ENCODE data around the gene PXT1.
A peak's percentile ranks its signal among the peaks of the same experiment; 100 is the strongest.
"Not testable (repeated sequence)": the region's sequence is repeated elsewhere in the genome, so short reads cannot be mapped to it uniquely, and the experiment has no call there.

The PXT1 gene

DNA sequence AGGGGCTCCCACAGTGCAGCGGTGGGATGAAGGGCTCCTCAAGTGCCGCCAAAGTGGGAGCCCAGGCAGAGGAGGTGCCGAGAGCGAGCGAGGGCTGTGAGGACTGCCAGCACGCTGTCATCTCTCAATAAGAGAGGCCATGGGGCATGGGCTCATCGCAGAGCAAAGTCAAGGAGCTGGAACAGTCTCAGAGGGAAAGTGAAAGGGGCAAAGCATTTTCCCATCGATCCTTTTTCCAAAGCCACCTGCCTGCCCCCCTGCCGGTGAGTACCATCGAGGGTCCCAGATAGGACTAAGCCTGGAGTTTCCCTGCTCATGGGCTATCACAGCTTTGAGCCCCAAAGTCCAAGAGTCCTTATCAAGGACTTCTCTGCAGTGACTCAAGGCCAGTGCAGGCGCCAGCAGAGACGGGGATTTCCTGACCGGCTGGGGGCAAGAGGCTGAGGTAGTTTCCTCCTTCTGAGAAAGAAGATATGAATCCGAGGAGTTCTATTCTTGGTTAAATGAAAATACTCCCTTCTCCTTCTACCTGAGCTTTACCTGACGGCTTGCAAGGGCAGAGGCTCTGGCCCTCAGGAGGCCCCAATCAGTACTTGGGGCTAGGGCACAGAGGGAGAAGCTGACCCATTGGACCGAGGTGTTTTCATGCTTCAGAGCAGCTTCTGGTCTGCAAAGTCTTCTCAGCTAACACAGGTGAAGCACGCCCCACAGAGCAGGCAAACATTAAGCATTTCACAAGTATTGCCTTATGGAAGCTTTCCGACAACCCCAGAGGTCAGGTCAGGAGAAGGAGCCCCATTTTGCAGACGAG, 77.8 kb downstream of the PXT1 start:
- H3K4me3 ChIP-seq (ENCODE audit: low read depth, low read length): peak overlapping the region; percentile 43
- peak; percentile 83 for DNase-seq (ENCODE audit: low read depth)
- TF ChIP-seq, protein P1, sequence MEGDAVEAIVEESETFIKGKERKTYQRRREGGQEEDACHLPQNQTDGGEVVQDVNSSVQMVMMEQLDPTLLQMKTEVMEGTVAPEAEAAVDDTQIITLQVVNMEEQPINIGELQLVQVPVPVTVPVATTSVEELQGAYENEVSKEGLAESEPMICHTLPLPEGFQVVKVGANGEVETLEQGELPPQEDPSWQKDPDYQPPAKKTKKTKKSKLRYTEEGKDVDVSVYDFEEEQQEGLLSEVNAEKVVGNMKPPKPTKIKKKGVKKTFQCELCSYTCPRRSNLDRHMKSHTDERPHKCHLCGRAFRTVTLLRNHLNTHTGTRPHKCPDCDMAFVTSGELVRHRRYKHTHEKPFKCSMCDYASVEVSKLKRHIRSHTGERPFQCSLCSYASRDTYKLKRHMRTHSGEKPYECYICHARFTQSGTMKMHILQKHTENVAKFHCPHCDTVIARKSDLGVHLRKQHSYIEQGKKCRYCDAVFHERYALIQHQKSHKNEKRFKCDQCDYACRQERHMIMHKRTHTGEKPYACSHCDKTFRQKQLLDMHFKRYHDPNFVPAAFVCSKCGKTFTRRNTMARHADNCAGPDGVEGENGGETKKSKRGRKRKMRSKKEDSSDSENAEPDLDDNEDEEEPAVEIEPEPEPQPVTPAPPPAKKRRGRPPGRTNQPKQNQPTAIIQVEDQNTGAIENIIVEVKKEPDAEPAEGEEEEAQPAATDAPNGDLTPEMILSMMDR (IDR thresholded peaks at IDR 0.05; ENCODE audit: insufficient read depth, low read depth, low read length, missing control alignments): no peak

DNA sequence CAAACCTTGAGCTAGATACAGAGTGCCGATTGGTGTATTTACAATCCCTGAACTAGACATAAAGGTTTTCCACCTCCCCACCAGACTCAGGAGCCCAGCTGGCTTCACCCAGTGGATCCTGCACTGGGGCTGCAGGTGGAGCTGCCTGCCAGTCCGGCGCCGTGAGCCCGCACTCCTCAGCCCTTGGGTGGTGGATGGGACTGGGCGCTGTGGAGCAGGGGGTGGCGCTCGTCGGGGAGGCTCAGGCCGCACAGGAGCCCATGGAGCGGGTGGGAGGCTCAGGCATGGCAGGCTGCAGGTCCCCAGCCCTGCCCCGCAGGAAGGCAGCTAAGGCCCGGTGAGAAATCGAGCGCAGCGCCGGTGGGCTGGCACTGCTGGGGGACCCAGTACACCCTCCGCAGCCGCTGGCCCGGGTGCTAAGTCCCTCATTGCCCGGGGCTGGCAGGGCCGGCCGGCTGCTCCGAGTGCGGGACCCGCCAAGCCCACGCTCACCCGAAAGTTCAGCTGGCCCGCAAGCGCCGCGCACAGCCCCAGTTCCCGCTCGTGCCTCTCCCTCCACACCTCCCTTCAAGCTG, 78.5 kb downstream of the PXT1 start:
- not testable (repeated sequence) for H3K4me3 ChIP-seq (ENCODE audit: low read depth, low read length); DNase-seq (ENCODE audit: low read depth)

DNA sequence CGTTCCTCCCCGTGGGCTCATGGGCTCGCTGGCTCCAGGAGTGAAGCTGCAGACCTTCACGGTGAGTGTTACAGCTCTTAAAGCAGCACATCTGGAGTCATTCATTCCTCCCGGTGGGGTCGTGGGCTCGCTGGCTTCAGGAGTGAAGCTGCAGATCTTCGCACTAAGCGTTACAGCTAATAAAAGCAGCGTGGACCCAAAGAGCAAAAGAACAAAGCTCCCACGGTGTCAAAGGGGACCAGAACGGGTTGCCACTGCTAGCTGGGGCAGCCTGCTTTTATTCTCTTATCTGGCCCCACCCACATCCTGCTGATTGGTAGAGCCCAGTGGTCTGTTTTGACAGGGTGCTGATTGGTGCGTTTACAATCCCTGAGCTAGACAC, 79.3 kb downstream of the PXT1 start:
- H3K4me3 ChIP-seq (ENCODE audit: low read depth, low read length); DNase-seq (ENCODE audit: low read depth): not testable (repeated sequence)

DNA sequence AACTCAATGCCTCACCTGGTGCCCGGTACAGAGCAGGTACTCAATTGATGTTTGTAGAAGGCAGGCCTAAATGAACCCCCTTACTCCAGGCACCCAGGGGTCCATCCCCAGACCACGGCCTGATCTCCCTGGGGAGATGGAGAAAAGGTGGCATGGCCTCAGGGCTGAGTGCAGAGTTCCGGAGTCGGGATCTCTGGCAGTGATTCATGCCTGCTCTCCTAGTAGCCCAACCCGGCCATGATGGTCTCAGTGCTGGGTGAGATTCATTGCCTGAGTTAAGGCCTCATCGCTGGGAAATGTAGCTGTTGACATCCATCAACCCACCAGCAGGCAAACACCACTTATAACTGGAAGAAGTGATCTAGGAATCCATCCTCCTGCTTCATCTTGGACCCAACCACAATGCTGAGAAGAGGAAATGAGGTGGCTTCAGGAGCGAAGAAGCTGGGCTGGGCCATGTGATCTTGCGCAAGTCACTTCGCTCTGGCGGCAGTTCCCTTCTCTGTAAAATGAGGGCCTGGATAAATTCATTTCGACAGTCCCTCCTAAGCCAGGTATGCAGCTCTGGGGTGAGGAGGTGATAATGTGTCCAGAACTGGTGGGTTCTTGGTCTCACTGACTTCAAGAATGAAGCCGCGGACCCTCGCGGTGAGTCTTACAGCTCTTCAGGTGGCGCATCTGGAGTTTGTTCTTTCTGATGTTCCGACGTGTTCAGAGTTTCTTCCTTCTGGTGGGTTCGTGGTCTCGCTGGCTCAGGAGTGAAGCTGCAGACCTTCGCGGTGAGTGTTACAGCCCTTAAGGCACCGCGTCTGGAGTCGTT, 79.9 kb downstream of the PXT1 start:
- no peak overlapping the region for H3K4me3 ChIP-seq (ENCODE audit: low read depth, low read length)
- TF ChIP-seq, protein P1 (IDR thresholded peaks at IDR 0.05; ENCODE audit: insufficient read depth, low read depth, low read length, missing control alignments): no peak
- DNase-seq (ENCODE audit: low read depth): no peak

DNA sequence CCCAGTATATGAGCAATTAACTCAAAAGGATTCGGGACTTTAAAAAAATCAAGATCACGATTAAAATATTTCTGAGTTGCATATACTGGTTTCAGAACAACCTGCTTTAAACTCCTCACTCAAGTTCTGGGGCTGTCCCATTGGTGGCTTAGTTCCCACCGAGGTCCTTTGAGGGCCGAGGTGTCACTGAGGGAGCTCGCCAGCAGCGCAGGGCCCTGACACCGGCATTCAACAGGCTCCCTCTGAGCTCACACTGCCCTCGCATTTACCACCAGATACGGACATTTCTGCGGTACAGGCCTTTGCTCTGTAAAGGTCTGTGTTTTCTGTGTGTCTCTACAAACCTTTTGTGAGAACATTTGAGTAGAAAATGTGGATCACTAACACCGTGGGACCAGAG, 81.6 kb downstream of the PXT1 start:
- peak; percentile 64 for DNase-seq (ENCODE audit: low read depth)
- TF ChIP-seq, protein P1 (IDR thresholded peaks at IDR 0.05; ENCODE audit: insufficient read depth, low read depth, low read length, missing control alignments): no peak
- H3K4me3 ChIP-seq (ENCODE audit: low read depth, low read length): no peak overlapping the region

DNA sequence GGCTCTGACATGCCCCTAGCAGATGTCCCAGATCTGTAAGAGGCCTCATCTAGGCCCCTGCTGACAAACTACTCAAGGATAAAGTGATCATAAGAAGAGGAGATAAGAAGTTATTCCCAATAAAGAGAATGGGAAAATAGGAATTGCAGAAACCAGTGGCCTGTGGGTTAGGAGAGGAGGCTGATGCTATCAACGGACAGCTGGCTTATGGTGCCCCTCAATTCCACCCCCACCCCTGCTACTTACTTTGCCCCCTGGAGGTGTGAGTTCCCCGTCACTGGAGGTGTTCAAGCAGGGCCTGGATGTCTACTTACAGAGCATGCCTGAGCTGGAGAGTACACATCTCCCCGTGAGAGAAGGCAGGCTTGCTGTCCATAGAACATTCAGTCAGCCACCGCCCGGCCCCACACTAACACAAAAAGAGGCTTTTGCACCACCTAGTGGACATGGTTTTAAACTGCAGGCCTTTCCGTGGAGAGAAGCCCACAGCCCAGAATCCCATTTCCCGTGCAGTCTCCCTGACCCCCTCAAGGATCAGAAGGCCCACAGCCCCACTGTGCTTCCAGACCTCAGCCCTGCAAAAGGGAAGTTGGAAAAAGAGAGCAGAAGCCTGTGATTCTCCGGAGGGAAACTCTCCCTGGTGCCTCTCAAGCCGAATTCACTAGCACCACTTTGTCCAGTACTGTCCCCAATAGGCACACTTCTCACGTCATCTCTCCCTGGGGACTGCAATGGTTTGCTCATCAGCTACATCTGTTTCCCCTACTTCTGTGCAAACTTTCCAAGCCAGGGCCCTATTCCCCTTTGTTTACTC, 82.2 kb downstream of the PXT1 start:
- DNase-seq (ENCODE audit: low read depth): peak; percentile 85
- TF ChIP-seq, protein P1 (IDR thresholded peaks at IDR 0.05; ENCODE audit: insufficient read depth, low read depth, low read length, missing control alignments): peak; percentile 86
- H3K4me3 ChIP-seq (ENCODE audit: low read depth, low read length): peak overlapping the region; percentile 26

DNA sequence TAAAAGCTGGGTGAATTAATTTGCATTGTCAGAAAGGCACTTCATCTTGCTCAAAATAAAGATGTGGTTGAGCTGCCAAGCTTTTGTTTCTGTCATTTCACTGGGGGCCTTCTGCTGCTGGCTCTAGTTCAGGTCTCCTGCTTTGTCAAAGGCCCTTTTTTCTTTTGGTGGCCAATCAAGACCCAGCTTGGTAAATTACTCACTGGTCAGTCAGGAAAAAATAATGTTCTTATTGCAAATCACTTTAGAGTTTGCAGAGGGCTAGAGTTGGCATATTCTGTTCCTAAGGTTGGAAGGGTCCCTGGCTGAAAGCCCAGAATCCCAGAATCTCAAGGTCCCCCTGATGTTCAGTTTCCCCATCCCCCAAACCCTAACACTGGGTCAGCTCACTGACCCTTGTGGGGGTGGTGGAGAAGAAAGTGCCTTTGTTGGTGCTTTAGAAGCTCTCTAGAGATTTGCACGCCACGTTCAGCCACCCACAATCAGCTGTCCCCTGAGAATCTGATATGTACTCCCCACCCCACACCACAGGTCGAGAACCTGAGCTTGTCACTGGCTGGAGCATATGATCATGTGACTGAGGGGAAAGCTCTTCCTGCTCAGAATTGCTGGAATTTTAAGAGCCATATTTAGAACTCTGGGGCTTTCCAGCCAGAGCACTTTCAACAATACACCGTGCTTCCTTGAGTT, 84.3 kb downstream of the PXT1 start:
- TF ChIP-seq, protein P1 (IDR thresholded peaks at IDR 0.05; ENCODE audit: insufficient read depth, low read depth, low read length, missing control alignments): no peak
- no peak overlapping the region for H3K4me3 ChIP-seq (ENCODE audit: low read depth, low read length)
- peak; percentile 76 for DNase-seq (ENCODE audit: low read depth)

All from GM12865 (cell line).